A549 (cell line): ENCODE data around the gene TREML2. TPM values are rescaled to one million over a fixed set of nuclear protein-coding genes. Genes with fewer than 3 reads are reported as not detected.

Experiments
- ATAC-seq, 2 experiments: fragments of 200-7000 bp in 1 of 2; fragments of >200 bp in 1 of 2; cut with Nextera tagmentation in 1 of 2; cut with Tn5 transposase in 1 of 2; 3 replicates each; pipeline versions ENCODE4 v1.8.0 to v1.9.1; 2018 to 2020; ENCODE audit warnings: mild to moderate bottlenecking in 1 of 2, moderate library complexity in 1 of 2
- CTCF ChIA-PET: fragments of 300-600 bp; sonication (Branson Sonifier 250); formaldehyde crosslinking; extraction: SDS; loops from one replicate; lab custom pipeline; 2021; ENCODE audit warnings: antibody characterized with exemption, inconsistent platforms; lab: Yijun Ruan, JAX
- POLR2A ChIA-PET: fragments of 350-600 bp; formaldehyde crosslinking; extraction: SDS; loops from one replicate; lab custom pipeline; 2021; ENCODE audit warnings: antibody characterized with exemption, inconsistent platforms; lab: Yijun Ruan, JAX
- DNase-seq, 2 experiments: peaks; one replicate each; pipeline versions ENCODE4 v3.0.0 to v3.0.0-alpha.2; 2011 to 2016; ENCODE audit warnings: low read depth in 1 of 2, low spot score in 1 of 2
- FAIRE-seq: peaks from 2 replicates; lab custom pipeline; 2011; peaks lifted over from hg19 to GRCh38; lab: Jason Lieb, UNC
- H3K27ac ChIP-seq, 2 experiments: fragments of >200 bp; sonication (Bioruptor Twin); formaldehyde crosslinking; 3 replicates each; pipeline ENCODE4 v1.5.1; 2016 to 2017
- H3K4me1 ChIP-seq: fragments of >200 bp; sonication (Bioruptor Twin); formaldehyde crosslinking; 3 replicates; pipeline ENCODE4 v1.6.1; 2016
- H3K4me2 ChIP-seq: fragments of >200 bp; sonication (Bioruptor Twin); formaldehyde crosslinking; 3 replicates; pipeline ENCODE4 v1.6.1; 2016
- H3K4me3 ChIP-seq: fragments of >200 bp; sonication (Bioruptor Twin); formaldehyde crosslinking; 3 replicates; pipeline ENCODE4 v1.5.1; 2016
- H3K9me3 ChIP-seq: fragments of >200 bp; sonication (Bioruptor Twin); formaldehyde crosslinking; 3 replicates; pipeline ENCODE4 v1.6.1; 2016
- ATOH8 ChIP-seq: fragments of 250-450 bp; sonication (Bioruptor Pico); IDR thresholded peaks from 2 replicates; pipeline ENCODE4 v1.5.0; 2020; ENCODE audit warnings: low read depth, mild to moderate bottlenecking, moderate library complexity
- BHLHE40 ChIP-seq: IDR thresholded peaks from 2 replicates; pipeline ENCODE4 v1.6.1; 2012; ENCODE audit warnings: low read depth, low read length, inconsistent platforms
- CBX2 ChIP-seq: fragments of 200-600 bp; sonication (generic); IDR thresholded peaks from 2 replicates; pipeline ENCODE4 v1.6.1; 2016; ENCODE audit warnings: low read depth, mild to moderate bottlenecking, borderline replicate concordance
- CEBPB ChIP-seq, 2 experiments: fragments of >200 bp in 1 of 2; sonication (Bioruptor Twin) in 1 of 2; formaldehyde crosslinking in 1 of 2; IDR thresholded peaks; 2 replicates each; pipeline ENCODE4 v1.6.1; 2012 to 2016
- CHD2 ChIP-seq: fragments of 150-350 bp; IDR thresholded peaks from 2 replicates; pipeline ENCODE4 v1.6.1; 2014; ENCODE audit warnings: low read length; ENCODE audit not compliant: partially characterized antibody
- CTCF ChIP-seq: fragments of >200 bp; sonication (Bioruptor Twin); formaldehyde crosslinking; IDR thresholded peaks from 3 replicates; pipeline ENCODE4 v1.5.1; 2016
- EHF ChIP-seq: fragments of 250-450 bp; sonication (Bioruptor Pico); IDR thresholded peaks from 2 replicates; pipeline ENCODE4 v1.5.0; 2020; ENCODE audit warnings: mild to moderate bottlenecking
- GATA3 ChIP-seq: IDR thresholded peaks from 2 replicates; pipeline ENCODE4 v1.6.1; 2012; ENCODE audit warnings: borderline replicate concordance
- HDAC2 ChIP-seq: fragments of 200-600 bp; sonication (generic); IDR thresholded peaks from 2 replicates; pipeline ENCODE4 v1.6.1; 2016
- HMGXB4 ChIP-seq: fragments of 250-450 bp; sonication (Bioruptor Pico); IDR thresholded peaks from 2 replicates; pipeline ENCODE4 v1.5.0; 2021; ENCODE audit warnings: mild to moderate bottlenecking, moderate library complexity, borderline replicate concordance
- HOXA7 ChIP-seq: fragments of 250-450 bp; sonication (Bioruptor Pico); IDR thresholded peaks from 2 replicates; pipeline ENCODE4 v1.5.0; 2020; ENCODE audit warnings: mild to moderate bottlenecking, moderate library complexity
- HOXB5 ChIP-seq: fragments of 250-450 bp; sonication (Bioruptor Pico); IDR thresholded peaks from 2 replicates; pipeline ENCODE4 v1.5.0; 2020; ENCODE audit warnings: mild to moderate bottlenecking, moderate library complexity
- KDM1A ChIP-seq: fragments of 200-600 bp; sonication (generic); IDR thresholded peaks from 2 replicates; pipeline ENCODE4 v1.6.1; 2016; ENCODE audit warnings: low read depth, mild to moderate bottlenecking
- MAFK ChIP-seq: fragments of 450-650 bp; IDR thresholded peaks from 2 replicates; pipeline ENCODE4 v1.6.1; 2014; ENCODE audit not compliant: partially characterized antibody
- NFE2L2 ChIP-seq: fragments of 150-350 bp; conservative IDR thresholded peaks from 2 replicates; pipeline ENCODE4 v1.6.1; 2014; ENCODE audit warnings: low read length
- NR3C1 ChIP-seq: fragments of >200 bp; sonication (Bioruptor Twin); formaldehyde crosslinking; IDR thresholded peaks from 3 replicates; pipeline ENCODE4 v1.6.1; 2017
- PHF8 ChIP-seq: fragments of 200-600 bp; sonication (generic); IDR thresholded peaks from 2 replicates; pipeline ENCODE4 v1.6.1; 2016; ENCODE audit warnings: low read depth, mild to moderate bottlenecking, antibody characterized with exemption, moderate library complexity, borderline replicate concordance
- RFX5 ChIP-seq: fragments of 450-650 bp; IDR thresholded peaks from 2 replicates; pipeline ENCODE4 v1.7.1; 2014; ENCODE audit warnings: antibody characterized with exemption, mild to moderate bottlenecking, moderate library complexity
- WGBS: methylation state at CpG from one replicate; pipeline ENCODE4 v1.1.6; 2017; ENCODE audit errors: missing lambda C conversion rate; 5-methylcytosine and 5-hydroxymethylcytosine counted together
- polyA plus RNA-seq, 4 experiments: library from polyadenylated mRNA; depleted of rRNA in 3 of 4; stranded (reverse); fragments of >200 nt; fragmentation: RNase III in 1 of 4; extraction: RNeasy Plus Mini Kit Qiagen cat#74134 plus additional on column Dnase treatment in 1 of 4; gene quantifications; 2 replicates in 3 of 4; 3 replicates in 1 of 4; pipeline ENCODE4 v1.2.3, GENCODE V29; 2011 to 2017

Gene TREML2
- polyA plus RNA-seq, 2 of the 4 experiments (the other 2 are of a cell fraction): not detected

GRCh38 chr6:41229721-41230120 lies 28.8 kb upstream of the TREML2 start (continued):
- TF ChIP-seq HMGXB4 (CRISPR knock-in tag) (no peak), PHF8 (no peak), MAFK (no peak), BHLHE40 (no peak), ATOH8 (CRISPR knock-in tag) (no peak)

GRCh38 chr6:41228616-41229015 lies 27.7 kb upstream of the TREML2 start:
- Histone ChIP-seq H3K27ac (no peak overlapping the region), H3K4me3 (no peak overlapping the region), H3K9me3 (no peaks in the 10 kb centered on the region), H3K4me2 (no peak overlapping the region), H3K4me1 (no peaks in the 10 kb centered on the region)
- DNase-seq (peak in 1 of 2 experiments; percentile 37), FAIRE-seq (no peak), ATAC-seq (no peak)
- ChIA-PET POLR2A (no interaction called here), CTCF (no interaction called here)
- TF ChIP-seq CBX2 (no peak), MAFK (peak; percentile 20)
- WGBS: 46% methylated on average over 3 of the region's 5 CpGs

GRCh38 chr6:41228096-41228495 lies 27.1 kb upstream of the TREML2 start, which contains the start of gene TREML4:
Gene TREML4 (plus strand): TSS chr6:41228349. CDS start chr6:41228428, 79 bp downstream.
- DNase-seq: no peak
- Histone ChIP-seq H3K27ac (no peak within 1 kb of the TSS), H3K4me2 (no peak within 1 kb of the TSS), H3K4me3 (no peak within 1 kb of the TSS), H3K9me3 (no peaks in the 10 kb centered on the region), H3K4me1 (no peaks in the 10 kb centered on the region)
- FAIRE-seq: no peak
- ATAC-seq: no peak
- ChIA-PET POLR2A (no interaction called here), CTCF (no interaction called here)
- TF ChIP-seq PHF8 (no peak), CEBPB (IDR thresholded peaks at IDR 0.05) (no peak), HOXB5 (no peak), GATA3 (no peak), CTCF (no peak), RFX5 (no peak), NFE2L2 (no peak), ATOH8 (CRISPR knock-in tag) (no peak), KDM1A (no peak), HDAC2 (no peak), CHD2 (no peak), HOXA7 (CRISPR knock-in tag) (no peak), NR3C1 (no peak), EHF (no peak), HMGXB4 (CRISPR knock-in tag) (no peak)
- 63% methylated on average over 3 of the region's 5 CpGs for WGBS
